Medulla oblongata (tissue), 1 donor: ENCODE measurements around the gene SLC7A14.

Experiments
- DNase-seq: peaks from one replicate; pipeline ENCODE4 v3.0.0-alpha.2; 2015; ENCODE audit errors: extremely low spot score

Gene SLC7A14

DNA sequence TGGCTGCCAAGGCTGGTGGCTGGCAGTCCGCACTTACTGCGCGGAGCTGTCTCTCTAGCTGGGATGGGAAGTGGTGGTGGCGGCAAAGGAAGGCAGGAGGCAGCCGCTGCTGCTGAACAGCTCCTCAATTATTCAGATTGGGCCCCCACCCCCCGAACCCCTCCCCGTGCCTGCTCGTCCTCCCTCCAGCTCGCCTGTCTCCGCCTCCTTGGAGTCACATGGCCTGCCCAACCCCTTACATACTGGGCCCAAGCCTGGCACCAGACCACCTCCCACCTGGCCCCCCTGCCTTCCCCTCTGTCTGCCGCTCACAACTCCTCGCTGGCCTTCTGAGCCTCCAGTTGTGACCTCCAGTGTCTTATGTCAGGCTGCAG is at the start of gene SLC7A14:
Gene SLC7A14, minus strand, starts transcription at position 139 of the 374 bp plus-strand sequence. CDS start 59,139 bp downstream, outside the sequence.
- peak; percentile 38 for DNase-seq

- DNase-seq = no peak
These were observed 49.5 kb upstream of the SLC7A14 start for GRCh38 chr3:170635385-170635735.

DNA sequence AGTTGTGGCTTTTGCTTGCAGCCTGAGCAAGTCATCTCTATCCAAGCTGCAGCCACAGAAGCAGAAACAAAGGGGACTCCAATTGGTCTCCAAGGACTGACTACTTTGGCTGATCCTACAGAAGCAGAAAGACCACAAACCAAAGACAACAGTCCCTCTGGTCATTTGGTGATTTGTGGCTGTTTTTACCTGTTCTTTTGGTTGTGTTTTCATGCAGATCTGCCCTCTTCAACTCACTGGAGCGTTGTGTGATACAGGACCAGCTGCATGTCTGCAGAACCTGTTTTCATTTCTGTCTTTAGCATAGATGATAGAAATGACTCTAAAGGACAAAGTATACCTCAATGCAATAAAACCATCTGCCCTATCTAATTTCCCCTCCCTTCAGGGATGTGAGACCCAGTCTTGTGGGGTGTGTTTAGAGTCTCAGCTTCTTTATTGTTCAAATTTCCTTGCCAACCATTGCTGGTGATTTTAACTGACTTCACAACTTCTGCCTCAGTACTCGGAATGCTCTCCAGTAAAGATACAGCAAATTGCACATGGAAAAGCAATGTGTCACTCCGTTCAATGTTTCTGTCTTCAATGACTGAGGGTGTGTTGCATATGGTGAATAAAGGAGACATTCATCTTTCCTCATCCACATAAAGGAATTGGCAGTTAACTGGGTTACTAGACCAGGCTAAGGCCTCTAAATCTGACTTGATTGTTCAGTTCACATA is 48.9 kb upstream of the SLC7A14 start:
- peak; percentile 43 for DNase-seq

DNA sequence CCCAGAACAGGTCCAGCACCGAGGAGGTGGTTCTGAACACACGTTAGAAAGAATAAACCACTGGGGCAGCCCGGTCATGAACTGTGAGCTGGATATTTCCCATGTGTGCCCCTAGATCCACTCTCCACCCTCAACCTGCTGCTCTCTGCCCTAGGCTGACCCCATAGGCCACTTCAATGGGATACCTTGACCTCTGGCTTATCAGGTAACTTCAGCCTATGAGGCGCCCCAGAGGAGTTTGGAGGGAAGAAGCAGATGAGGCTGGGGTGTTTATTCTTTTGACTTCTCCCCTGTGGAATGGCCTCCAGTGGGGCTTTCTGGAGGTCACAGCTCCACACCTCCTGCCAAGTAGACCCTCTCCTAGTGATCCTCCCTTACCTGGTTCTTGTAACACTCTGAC is 47.7 kb upstream of the SLC7A14 start:
- DNase-seq = no peak

DNA sequence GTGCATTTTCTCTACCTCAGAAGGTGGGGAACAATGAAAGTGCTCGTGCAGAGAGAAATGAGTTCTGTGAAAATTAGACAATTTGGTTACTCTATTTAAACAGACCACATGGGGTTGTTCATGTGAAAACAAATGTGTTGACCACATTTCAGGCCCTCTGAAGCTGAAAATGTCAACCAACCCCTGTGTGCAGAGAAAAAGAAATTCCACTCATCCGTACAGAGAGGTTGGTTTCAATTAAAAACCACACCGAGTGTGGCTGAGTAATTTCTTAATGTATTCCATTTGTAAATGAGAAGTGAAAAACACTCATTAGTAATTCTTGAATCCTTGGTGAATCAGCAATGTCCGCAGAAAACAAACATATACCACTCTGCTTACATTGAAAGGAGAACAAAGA is 46.9 kb upstream of the SLC7A14 start:
- DNase-seq = no peak

- DNase-seq = no peak
These were observed 46.0 kb upstream of the SLC7A14 start for GRCh38 chr3:170631755-170632488.

- DNase-seq = no peak
These were observed 37.6 kb upstream of the SLC7A14 start for GRCh38 chr3:170623524-170623923.

- DNase-seq = peak; percentile 72
These were observed 36.7 kb upstream of the SLC7A14 start for GRCh38 chr3:170622369-170623159.

- DNase-seq = no peak
These were observed 35.4 kb upstream of the SLC7A14 start for GRCh38 chr3:170621256-170621655.

GRCh38 chr3:170614214-170614966 is 28.5 kb upstream of the SLC7A14 start:
- no peak for DNase-seq

DNA sequence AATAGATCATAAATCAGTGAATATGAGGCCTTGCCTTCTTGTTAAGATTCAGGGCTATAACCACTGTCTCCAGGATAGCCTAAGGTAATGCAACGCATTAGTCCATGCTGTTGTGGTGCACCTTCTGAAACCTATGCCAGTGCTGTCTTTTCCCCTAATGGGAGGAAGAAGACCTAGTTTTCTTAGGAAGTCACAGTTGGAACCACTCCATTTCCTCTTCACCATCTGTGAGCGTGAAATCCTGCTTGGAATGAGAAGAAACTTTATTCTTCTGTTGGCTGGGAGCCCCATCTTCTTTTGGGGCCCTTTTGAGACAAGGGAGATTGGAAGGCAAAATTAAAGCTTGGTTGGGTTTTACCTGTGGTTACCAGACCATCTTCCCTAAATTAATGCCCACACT is 25.9 kb upstream of the SLC7A14 start:
- no peak for DNase-seq

DNA sequence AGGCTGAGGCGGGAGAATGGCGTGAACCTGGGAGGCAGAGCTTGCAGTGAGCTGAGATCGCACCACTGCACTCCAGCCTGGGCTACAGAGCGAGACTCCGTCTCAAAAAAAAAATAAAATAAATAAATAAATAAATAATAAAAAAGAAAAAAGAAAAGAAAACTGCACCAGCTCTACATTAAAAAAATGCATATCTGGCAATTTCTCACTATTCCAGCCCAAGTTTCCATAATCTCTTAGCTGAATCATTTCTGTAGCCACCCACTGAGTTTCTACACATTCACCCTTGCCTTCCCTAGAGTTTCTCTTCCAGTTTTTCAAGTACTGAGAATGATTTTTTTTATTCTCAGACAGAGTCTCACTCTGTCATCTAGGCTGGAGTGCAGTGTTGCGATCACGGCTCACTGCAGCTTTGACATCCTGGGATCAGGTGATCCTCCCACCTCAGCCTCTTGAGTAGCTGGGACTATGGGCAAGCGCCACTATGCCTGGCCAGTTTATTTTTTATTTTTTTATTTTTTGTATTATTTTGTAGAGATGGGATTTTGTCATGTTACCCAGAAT is 24.5 kb upstream of the SLC7A14 start:
- no peak for DNase-seq

DNA sequence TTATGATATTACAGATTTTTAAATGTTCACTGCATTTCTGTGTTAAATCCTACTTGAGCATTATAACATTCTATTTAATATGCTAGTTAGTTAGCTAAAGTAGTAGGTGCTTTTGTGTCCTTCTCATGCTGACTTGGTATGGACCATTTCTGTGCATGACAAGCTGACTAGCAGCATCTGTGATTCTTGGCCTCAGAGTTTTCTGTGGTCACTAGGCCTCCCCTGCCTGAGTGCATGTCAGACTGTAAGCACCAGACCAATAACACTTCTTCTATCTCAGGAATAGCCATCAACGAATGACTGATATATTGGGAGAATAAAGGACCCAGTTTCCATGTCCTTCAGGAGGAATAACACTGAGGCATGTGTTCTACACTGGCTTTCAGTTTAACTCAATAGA is 22.6 kb upstream of the SLC7A14 start:
- DNase-seq = no peak

GRCh38 chr3:170606675-170607074 is 20.8 kb upstream of the SLC7A14 start:
- no peak for DNase-seq

DNA sequence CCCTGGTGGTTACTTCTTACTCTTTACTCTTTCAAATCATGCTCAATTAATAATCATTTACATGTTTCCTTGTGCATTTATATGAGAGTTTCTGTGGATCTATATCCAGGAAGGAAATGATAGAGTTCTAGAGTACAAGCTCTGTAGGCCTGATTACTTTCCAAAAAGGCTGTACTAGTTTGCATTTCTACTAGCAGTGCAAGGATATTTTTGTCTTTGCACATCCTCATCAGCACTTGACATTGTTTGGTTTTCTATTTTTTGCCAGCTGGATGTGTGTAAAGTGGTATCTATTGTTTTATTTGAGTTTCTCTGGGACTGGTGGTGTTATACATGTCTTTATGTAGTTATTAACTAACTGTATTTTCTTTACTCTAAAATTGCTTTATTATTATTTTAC is 19.6 kb upstream of the SLC7A14 start:
- DNase-seq = no peak

DNA sequence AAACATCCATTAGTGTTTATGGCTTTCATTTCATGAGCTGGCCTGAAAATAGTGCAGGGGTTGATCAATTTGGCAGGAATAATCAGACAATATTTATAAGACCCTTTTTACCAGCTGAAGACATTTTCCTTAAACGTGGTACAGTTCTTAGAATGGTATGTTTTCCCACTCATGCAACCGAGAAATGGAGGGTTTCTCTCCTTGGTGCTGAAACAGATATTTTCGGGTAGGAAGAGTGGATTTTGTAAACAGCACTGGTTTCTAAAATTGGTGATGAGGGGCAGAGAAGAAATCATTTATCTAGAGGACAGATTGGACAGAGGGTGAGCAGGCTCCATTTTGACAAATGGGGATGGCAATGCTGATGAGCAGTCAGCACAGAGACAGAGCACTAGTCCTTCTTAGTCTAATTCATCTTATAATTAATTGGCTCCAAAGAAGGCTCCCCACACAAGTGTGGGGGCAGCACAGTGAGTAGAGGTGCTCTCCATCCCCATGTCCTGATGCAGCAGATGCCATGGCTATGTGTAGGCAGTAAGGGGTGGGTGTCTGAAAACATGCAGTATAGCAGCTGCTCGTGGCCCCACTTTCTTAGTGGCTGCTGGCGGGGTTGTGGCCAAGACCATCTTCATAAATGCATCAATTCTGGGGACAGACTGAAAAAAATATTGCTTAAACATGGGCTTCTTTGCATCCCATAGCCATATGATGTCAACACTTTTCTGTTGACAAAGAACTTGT is 18.1 kb upstream of the SLC7A14 start:
- no peak for DNase-seq

DNA sequence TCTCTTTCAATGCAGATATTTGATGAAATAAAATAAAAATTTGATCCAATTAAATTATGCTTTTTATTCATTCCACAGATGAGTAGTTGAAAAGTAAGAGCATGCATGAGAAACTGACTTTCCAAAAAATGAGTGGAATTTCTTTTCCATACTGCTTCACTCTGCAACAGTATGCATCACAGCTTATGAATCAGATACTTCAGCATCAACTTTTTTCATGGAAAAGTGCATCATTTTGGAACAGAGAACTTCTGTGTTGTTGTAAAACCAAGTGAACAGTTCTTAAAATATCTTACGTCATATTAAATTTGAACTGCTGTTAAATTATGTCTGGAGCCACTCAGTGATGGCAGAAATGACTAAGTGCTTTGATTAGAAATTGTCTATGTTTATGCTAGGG is 16.7 kb upstream of the SLC7A14 start:
- DNase-seq = no peak

- no peak for DNase-seq
These were observed 14.2 kb upstream of the SLC7A14 start for GRCh38 chr3:170600005-170600624.

GRCh38 chr3:170599091-170599490 is 13.2 kb upstream of the SLC7A14 start:
- no peak for DNase-seq

GRCh38 chr3:170598091-170598502 is 12.2 kb upstream of the SLC7A14 start:
- DNase-seq = peak; percentile 48
